Right lobe of liver (tissue), 4 donors: ENCODE results near the gene MCC.

Experiments used
- CTCF ChIP-seq, 4 donors: fragments of 200-600 bp in 3 of 4; fragments of 450-650 bp in 1 of 4; IDR thresholded peaks; one replicate each; pipeline versions ENCODE4 v1.5.1 to v1.8.0; 2016 to 2022; ENCODE audit warnings: antibody characterized with exemption in 4 of 4, mild to moderate bottlenecking in 2 of 4
- POLR2A ChIP-seq: fragments of 450-650 bp; IDR thresholded peaks from one replicate; pipeline ENCODE4 v1.6.1; 2017; ENCODE audit warnings: antibody characterized with exemption, mild to moderate bottlenecking
- donor health status: DM: no; HTN: no; CAD: no.
- donor health status: DM: no; HTN: no; CAD: no.
- donor health status: DM: no; HTN: yes; CAD: no.

- TF ChIP-seq POLR2A (no peak), CTCF (IDR thresholded peaks at IDR 0.05) (no peak)
Measured at GRCh38 chr5:113519412-113519811, 31.2 kb upstream of the MCC start.
